Astrocyte (in vitro differentiated cells and primary cell): ENCODE results near the gene NTN3. TPM values are rescaled to one million over a fixed set of nuclear protein-coding genes. Genes with fewer than 3 reads are reported as not detected.

Source experiments
- DNase-seq: peaks from one replicate; pipeline ENCODE4 v3.0.0-alpha.2; 2010; ENCODE audit warnings: low read depth
- FAIRE-seq: peaks from 2 replicates; lab custom pipeline; 2011; peaks lifted over from hg19 to GRCh38; lab: Jason Lieb, UNC
- H2AFZ ChIP-seq: 2 replicates; pipeline ENCODE4 v1.6.0; 2012; ENCODE audit warnings: low read depth, low read length, inconsistent platforms
- H3K27ac ChIP-seq: 2 replicates; pipeline ENCODE4 v1.5.1; 2011; ENCODE audit warnings: low read depth, low read length, inconsistent platforms
- H3K27me3 ChIP-seq: 2 replicates; pipeline ENCODE4 v1.6.0; 2011; ENCODE audit warnings: low read length, inconsistent platforms; ENCODE audit not compliant: insufficient read depth
- H3K36me3 ChIP-seq: 2 replicates; pipeline ENCODE4 v1.5.1; 2011; ENCODE audit warnings: low read length, inconsistent platforms; ENCODE audit not compliant: insufficient read depth
- H3K4me1 ChIP-seq: 2 replicates; pipeline ENCODE4 v1.5.1; 2011; ENCODE audit warnings: low read length, inconsistent platforms; ENCODE audit not compliant: insufficient read depth
- H3K4me2 ChIP-seq: 2 replicates; pipeline ENCODE4 v1.6.0; 2012; ENCODE audit warnings: low read length, inconsistent platforms
- H3K4me3 ChIP-seq: 2 replicates; pipeline ENCODE4 v1.5.1; 2011; ENCODE audit warnings: low read depth, mild to moderate bottlenecking, low read length, inconsistent platforms; ENCODE audit not compliant: insufficient read depth
- H3K79me2 ChIP-seq: 2 replicates; pipeline ENCODE4 v1.6.0; 2012; ENCODE audit warnings: mild to moderate bottlenecking, low read length, inconsistent platforms; ENCODE audit not compliant: insufficient read depth
- H3K9ac ChIP-seq: 2 replicates; pipeline ENCODE4 v1.6.0; 2012; ENCODE audit warnings: mild to moderate bottlenecking, low read length, inconsistent platforms
- H3K9me3 ChIP-seq: 2 replicates; pipeline ENCODE4 v1.5.1; 2012; ENCODE audit warnings: low read depth, mild to moderate bottlenecking, low read length, inconsistent platforms; ENCODE audit not compliant: insufficient read depth
- H4K20me1 ChIP-seq: 2 replicates; pipeline ENCODE4 v1.6.0; 2012; ENCODE audit warnings: low read length, inconsistent platforms; ENCODE audit not compliant: insufficient read depth
- H3K27ac Mint-ChIP-seq: one replicate; pipeline ENCODE4 v1.8.0; 2021; ENCODE audit warnings: mild to moderate bottlenecking, mixed read lengths; ENCODE audit not compliant: unreplicated experiment
- H3K27me3 Mint-ChIP-seq: one replicate; pipeline ENCODE4 v1.8.0; 2021; ENCODE audit warnings: low read depth, mixed read lengths; ENCODE audit not compliant: unreplicated experiment
- H3K36me3 Mint-ChIP-seq: one replicate; pipeline ENCODE4 v1.8.0; 2021; ENCODE audit warnings: low read depth, mixed read lengths; ENCODE audit not compliant: unreplicated experiment
- H3K4me1 Mint-ChIP-seq: one replicate; pipeline ENCODE4 v1.8.0; 2021; ENCODE audit warnings: low read depth, mixed read lengths; ENCODE audit not compliant: unreplicated experiment
- H3K4me3 Mint-ChIP-seq: one replicate; pipeline ENCODE4 v1.8.0; 2021; ENCODE audit warnings: mild to moderate bottlenecking, moderate library complexity, mixed read lengths; ENCODE audit not compliant: unreplicated experiment
- H3K9me3 Mint-ChIP-seq: one replicate; pipeline ENCODE4 v1.8.0; 2021; ENCODE audit warnings: mild to moderate bottlenecking, mixed read lengths; ENCODE audit not compliant: unreplicated experiment
- CTCF ChIP-seq: IDR thresholded peaks from 2 replicates; pipeline ENCODE4 v1.5.1; 2011; ENCODE audit warnings: low read depth, mild to moderate bottlenecking, inconsistent platforms, low read length, moderate library complexity; ENCODE audit not compliant: insufficient read depth
- EZH2 ChIP-seq: IDR thresholded peaks from 2 replicates; pipeline ENCODE4 v1.6.1; 2012; ENCODE audit warnings: mild to moderate bottlenecking, low read length, inconsistent platforms; ENCODE audit not compliant: insufficient read depth
- total RNA-seq: library from RNA; stranded (reverse); gene quantifications from 2 replicates; pipeline ENCODE4 v1.2.1, GENCODE V29; 2021

The NTN3 gene
- total RNA-seq, 1 donor from 2014 or later, result 1.1 TPM

GRCh38 chr16:2497116-2497630 lies 26.1 kb downstream of the NTN3 start:
- Histone ChIP-seq H4K20me1 (peaks cover 12% of the 10 kb centered on the region), H3K36me3 (no peaks in the 10 kb centered on the region), H3K4me3 (no peak overlapping the region), H2AFZ (no peak overlapping the region), H3K27me3 (no peaks in the 10 kb centered on the region), H3K27ac (no peak overlapping the region), H3K9ac (no peak overlapping the region), H3K4me1 (no peaks in the 10 kb centered on the region), H3K4me2 (no peak overlapping the region), H3K9me3 (no peaks in the 10 kb centered on the region), H3K79me2 (no peaks in the 10 kb centered on the region)
- no peak for FAIRE-seq
- no peak overlapping the region for H3K27ac Mint-ChIP-seq
- no peaks in the 10 kb centered on the region for H3K27me3 Mint-ChIP-seq
- no peaks in the 10 kb centered on the region for H3K4me1 Mint-ChIP-seq
- H3K4me3 Mint-ChIP-seq, result no peak overlapping the region
- peaks cover 5% of the 10 kb centered on the region for H3K36me3 Mint-ChIP-seq
- TF ChIP-seq EZH2 (no peak), CTCF (no peak)
- no peaks in the 10 kb centered on the region for H3K9me3 Mint-ChIP-seq
- DNase-seq, result no peak

GRCh38 chr16:2497695-2498484 lies 26.8 kb downstream of the NTN3 start:
- no peaks in the 10 kb centered on the region for H3K27me3 Mint-ChIP-seq
- no peak overlapping the region for H3K27ac Mint-ChIP-seq
- H3K9ac ChIP-seq, result no peak overlapping the region
- no peak overlapping the region for H3K27ac ChIP-seq
- H3K79me2 ChIP-seq, result no peaks in the 10 kb centered on the region
- no peak for DNase-seq
- peaks cover 5% of the 10 kb centered on the region for H3K36me3 Mint-ChIP-seq
- no peaks in the 10 kb centered on the region for H3K36me3 ChIP-seq
- H3K4me3 ChIP-seq, result no peak overlapping the region
- no peak overlapping the region for H2AFZ ChIP-seq
- H3K27me3 ChIP-seq, result no peaks in the 10 kb centered on the region
- no peaks in the 10 kb centered on the region for H3K9me3 ChIP-seq
- TF ChIP-seq CTCF (no peak), EZH2 (no peak)
- peaks cover 19% of the 10 kb centered on the region for H4K20me1 ChIP-seq
- H3K4me2 ChIP-seq, result no peak overlapping the region
- H3K4me3 Mint-ChIP-seq, result no peak overlapping the region
- peaks cover 6% of the 10 kb centered on the region for H3K4me1 Mint-ChIP-seq
- peaks cover 7% of the 10 kb centered on the region for H3K4me1 ChIP-seq
- no peaks in the 10 kb centered on the region for H3K9me3 Mint-ChIP-seq
- no peak for FAIRE-seq
